B cell (primary cell): Measurements from ENCODE around the gene KRTAP12-2. TPM values are rescaled to one million over a fixed set of nuclear protein-coding genes. Genes with fewer than 3 reads are reported as not detected.

Source experiments
- ATAC-seq: fragments of 200-7000 bp; cut with Tn5 transposase; one replicate; pipeline ENCODE4 v1.10.0; 2021; ENCODE audit warnings: low read depth, mild to moderate bottlenecking, moderate number of reproducible peaks, moderate library complexity
- CTCF ChIA-PET: fragments of 350-600 bp; sonication (Branson Sonifier 250); formaldehyde crosslinking; loops from one replicate; lab custom pipeline; 2021; ENCODE audit warnings: antibody characterized with exemption, inconsistent platforms; lab: Charles Lee
- POLR2A ChIA-PET: fragments of 350-600 bp; sonication (Branson Sonifier 250); formaldehyde crosslinking; loops from one replicate; lab custom pipeline; 2021; ENCODE audit warnings: antibody characterized with exemption; lab: Charles Lee
- DNase-seq: peaks from one replicate; pipeline ENCODE4 v3.0.0; 2013
- H2AFZ ChIP-seq: 2 replicates; pipeline ENCODE4 v1.6.1; 2012; ENCODE audit warnings: mild to moderate bottlenecking, low read depth, low read length; ENCODE audit not compliant: insufficient read depth, poor library complexity, severe bottlenecking
- H3K27ac ChIP-seq, 2 donors: 1 replicate in 1 of 2; 2 replicates in 1 of 2; pipeline ENCODE4 v1.5.1; 2012 to 2013; ENCODE audit warnings: low read length in 2 of 2, mild to moderate bottlenecking in 2 of 2, moderate library complexity in 1 of 2
- H3K27me3 ChIP-seq, 4 experiments: fragments of 200-600 bp in 1 of 4; sonication (generic) in 1 of 4; replicated peaks in 1 of 4; 1 replicate in 2 of 4; 2 replicates in 2 of 4; pipeline versions ENCODE4 v1.6.1 to v1.7.0; 2013 to 2016; ENCODE audit warnings: low read length in 3 of 4, mild to moderate bottlenecking in 2 of 4, mixed read lengths in 1 of 4, moderate library complexity in 1 of 4; ENCODE audit not compliant: insufficient read depth in 4 of 4, control insufficient read depth in 3 of 4; ENCODE audit errors: control extremely low read depth in 1 of 4
- H3K36me3 ChIP-seq, 2 experiments: replicated peaks in 1 of 2; 1 replicate in 1 of 2; 2 replicates in 1 of 2; pipeline versions ENCODE4 v1.6.1 to v1.7.1; 2013; ENCODE audit warnings: low read length in 1 of 2; ENCODE audit not compliant: insufficient read depth in 2 of 2, control insufficient read depth in 1 of 2; ENCODE audit errors: control extremely low read depth in 1 of 2, extremely low read depth in 1 of 2
- H3K4me1 ChIP-seq, 2 donors: fragments of 200-600 bp in 1 of 2; sonication (generic) in 1 of 2; 1 replicate in 1 of 2; 2 replicates in 1 of 2; pipeline versions ENCODE4 v1.5.1 to v1.6.1; 2013 to 2017; ENCODE audit warnings: low read length in 2 of 2; ENCODE audit not compliant: control insufficient read depth in 2 of 2, insufficient read depth in 2 of 2
- H3K4me2 ChIP-seq: replicated peaks from 2 replicates; pipeline ENCODE3; 2012; ENCODE audit warnings: mild to moderate bottlenecking, low read depth, low read length; ENCODE audit not compliant: poor library complexity, severe bottlenecking
- H3K4me3 ChIP-seq, 5 experiments: fragments of 200-600 bp in 1 of 5; sonication (generic) in 1 of 5; 1 replicate in 3 of 5; 2 replicates in 2 of 5; pipeline versions ENCODE4 v1.5.1 to v1.7.0; 2011 to 2016; ENCODE audit warnings: low read length in 4 of 5, mild to moderate bottlenecking in 4 of 5, low read depth in 2 of 5, control low read depth in 1 of 5, moderate library complexity in 1 of 5; ENCODE audit not compliant: insufficient read depth in 1 of 5; ENCODE audit errors: control extremely low read depth in 1 of 5, extremely low read depth in 1 of 5
- H3K79me2 ChIP-seq: fragments of 200-600 bp; sonication (generic); one replicate; pipeline ENCODE4 v1.6.0; 2016; ENCODE audit warnings: low read length; ENCODE audit not compliant: control insufficient read depth, insufficient read depth
- H3K9ac ChIP-seq: fragments of 200-600 bp; sonication (generic); 2 replicates; pipeline ENCODE4 v1.6.1; 2017; ENCODE audit warnings: mild to moderate bottlenecking, low read length, moderate library complexity
- H3K9me3 ChIP-seq, 3 donors: one replicate each; pipeline versions ENCODE4 v1.6.1 to v1.7.1; 2013; ENCODE audit warnings: low read length in 2 of 3; ENCODE audit not compliant: control insufficient read depth in 2 of 3, insufficient read depth in 1 of 3; ENCODE audit errors: control extremely low read depth in 1 of 3
- H4K20me1 ChIP-seq: 2 replicates; pipeline ENCODE4 v1.6.0; 2012; ENCODE audit warnings: mild to moderate bottlenecking, low read length; ENCODE audit not compliant: insufficient read depth, control insufficient read depth, poor library complexity, severe bottlenecking
- H3K27ac Mint-ChIP-seq: one replicate; pipeline ENCODE4 v1.8.0; 2021; ENCODE audit warnings: mixed read lengths
- H3K27me3 Mint-ChIP-seq: one replicate; pipeline ENCODE4 v1.8.0; 2021; ENCODE audit warnings: mixed read lengths
- H3K4me1 Mint-ChIP-seq: one replicate; pipeline ENCODE4 v1.8.0; 2021; ENCODE audit warnings: mixed read lengths
- H3K4me3 Mint-ChIP-seq: one replicate; pipeline ENCODE4 v1.8.0; 2021; ENCODE audit warnings: mixed read lengths
- H3K9me3 Mint-ChIP-seq: one replicate; pipeline ENCODE4 v1.8.0; 2022; ENCODE audit warnings: mixed read lengths; ENCODE audit not compliant: insufficient read depth
- EZH2 ChIP-seq: IDR thresholded peaks from 2 replicates; pipeline ENCODE4 v1.6.1; 2012; ENCODE audit warnings: borderline replicate concordance, low read depth, mild to moderate bottlenecking, moderate library complexity, low read length; ENCODE audit not compliant: insufficient read depth, poor library complexity, severe bottlenecking
- WGBS: methylation state at CpG from one replicate; pipeline ENCODE4 v1.1.5; 2013; ENCODE audit warnings: missing lambda C conversion rate; ENCODE audit not compliant: insufficient coverage; 5-methylcytosine and 5-hydroxymethylcytosine counted together
- intact Hi-C: fragments of 100-400 bp; cut with micrococcal nuclease; formaldehyde crosslinking; loops from one replicate; pipeline ENCODE4 v1.10.0; 2022
- polyA plus RNA-seq: library from polyadenylated mRNA; depleted of rRNA; stranded (reverse); fragments of >200 nt; gene quantifications from 2 replicates; pipeline ENCODE4 v1.2.3, GENCODE V29; 2012
- total RNA-seq, 2 donors: library from RNA; stranded (reverse); fragments of 120-200 nt in 1 of 2; gene quantifications; 1 replicate in 1 of 2; 2 replicates in 1 of 2; pipeline versions ENCODE4 v1.2.3 to v1.2.4, GENCODE V29; 2013 to 2022
- TF ChIP-seq, protein P1 (sequence below): fragments of 200-600 bp; IDR thresholded peaks from one replicate; pipeline ENCODE4 v1.8.0; 2022; ENCODE audit warnings: antibody characterized with exemption, mild to moderate bottlenecking

Gene KRTAP12-2
- total and polyA plus RNA-seq, 2 donors (not counting 1 experiment from before 2014, with no cell fraction given), result not detected

DNA sequence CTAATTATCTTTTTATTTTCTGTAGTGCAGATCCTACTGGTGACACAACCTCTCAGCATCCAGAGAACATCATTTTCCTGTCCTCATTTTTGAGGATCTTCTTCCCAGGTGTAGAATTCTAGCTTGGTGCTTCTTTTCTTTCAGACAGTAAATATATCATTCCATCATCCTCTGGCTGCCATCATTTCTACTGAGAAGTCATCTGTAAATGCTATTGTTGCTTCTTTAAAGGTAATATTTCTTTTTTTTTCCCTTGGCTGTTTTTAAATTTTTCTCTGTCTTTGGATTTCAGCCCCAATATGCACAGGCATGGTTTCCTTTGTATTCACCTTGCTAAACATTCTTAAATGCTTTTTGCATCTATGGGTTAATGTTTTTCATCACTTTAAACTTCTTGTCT is 43.2 kb downstream of the KRTAP12-2 start:
- H3K27ac Mint-ChIP-seq, result no peak overlapping the region

DNA sequence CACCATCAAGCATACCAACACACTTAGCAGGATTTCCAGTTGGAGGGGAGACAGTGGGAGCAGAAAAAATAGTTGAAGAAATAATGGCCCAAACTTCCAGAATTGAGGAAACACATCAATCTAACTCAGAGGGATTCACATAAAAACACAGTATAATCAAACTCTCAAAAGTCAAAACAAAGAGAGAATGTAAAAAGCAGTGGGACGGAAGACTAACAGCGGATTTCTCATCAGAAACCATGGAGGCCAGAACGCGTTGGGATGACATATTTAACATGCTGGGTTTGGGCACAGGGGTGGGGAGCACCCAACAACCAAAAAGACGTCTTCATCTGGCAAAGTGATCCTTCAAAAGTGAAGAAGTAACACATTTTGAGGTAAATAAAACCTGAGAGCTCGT is 46.8 kb downstream of the KRTAP12-2 start:
- H3K4me2 ChIP-seq, result no peak overlapping the region
- DNase-seq (no peak), ATAC-seq (no peak)
- TF ChIP-seq, protein P1, sequence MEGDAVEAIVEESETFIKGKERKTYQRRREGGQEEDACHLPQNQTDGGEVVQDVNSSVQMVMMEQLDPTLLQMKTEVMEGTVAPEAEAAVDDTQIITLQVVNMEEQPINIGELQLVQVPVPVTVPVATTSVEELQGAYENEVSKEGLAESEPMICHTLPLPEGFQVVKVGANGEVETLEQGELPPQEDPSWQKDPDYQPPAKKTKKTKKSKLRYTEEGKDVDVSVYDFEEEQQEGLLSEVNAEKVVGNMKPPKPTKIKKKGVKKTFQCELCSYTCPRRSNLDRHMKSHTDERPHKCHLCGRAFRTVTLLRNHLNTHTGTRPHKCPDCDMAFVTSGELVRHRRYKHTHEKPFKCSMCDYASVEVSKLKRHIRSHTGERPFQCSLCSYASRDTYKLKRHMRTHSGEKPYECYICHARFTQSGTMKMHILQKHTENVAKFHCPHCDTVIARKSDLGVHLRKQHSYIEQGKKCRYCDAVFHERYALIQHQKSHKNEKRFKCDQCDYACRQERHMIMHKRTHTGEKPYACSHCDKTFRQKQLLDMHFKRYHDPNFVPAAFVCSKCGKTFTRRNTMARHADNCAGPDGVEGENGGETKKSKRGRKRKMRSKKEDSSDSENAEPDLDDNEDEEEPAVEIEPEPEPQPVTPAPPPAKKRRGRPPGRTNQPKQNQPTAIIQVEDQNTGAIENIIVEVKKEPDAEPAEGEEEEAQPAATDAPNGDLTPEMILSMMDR, result no peak
- H3K9me3 Mint-ChIP-seq, result peaks cover 22% of the 10 kb centered on the region
- H3K79me2 ChIP-seq, result no peaks in the 10 kb centered on the region
- H3K9me3 ChIP-seq, result peaks cover 0 to 25% (median 20%) of the 10 kb centered on the region in 3 donors
- CTCF ChIA-PET, result no interaction called here
- H3K4me3 Mint-ChIP-seq, result no peak overlapping the region
- no peak overlapping the region for H3K4me3 ChIP-seq
- intact Hi-C loops, result no loop called here
- H3K4me1 ChIP-seq, result peaks cover 11 to 13% of the 10 kb centered on the region in 2 donors
- no peak overlapping the region for H3K27ac ChIP-seq
- H3K27me3 Mint-ChIP-seq, result peaks cover 3% of the 10 kb centered on the region
- H3K9ac ChIP-seq, result no peak overlapping the region
- POLR2A ChIA-PET, result no interaction called here
- H4K20me1 ChIP-seq, result no peaks in the 10 kb centered on the region
- H2AFZ ChIP-seq, result no peak overlapping the region
- 94% methylated on average over 5 of the region's 6 CpGs for WGBS
- no peak overlapping the region for H3K27ac Mint-ChIP-seq
- peaks cover 14% of the 10 kb centered on the region for H3K4me1 Mint-ChIP-seq
- no peaks in the 10 kb centered on the region for H3K36me3 ChIP-seq
- peaks cover 0 to 3% (median 0%) of the 10 kb centered on the region in 4 experiments for H3K27me3 ChIP-seq

More for the DNA sequence above, 43.2 kb downstream of the KRTAP12-2 start:
- Histone ChIP-seq H3K4me3 (no peak overlapping the region), H3K4me1 (peaks cover 7 to 9% of the 10 kb centered on the region in 2 donors), H4K20me1 (no peaks in the 10 kb centered on the region), H3K27me3 (peaks cover 0 to 17% (median 0%) of the 10 kb centered on the region in 4 experiments), H3K4me2 (no peak overlapping the region), H2AFZ (no peak overlapping the region), H3K36me3 (no peaks in the 10 kb centered on the region), H3K27ac (no peak overlapping the region), H3K9ac (no peak overlapping the region), H3K9me3 (peaks cover 0 to 31% (median 20%) of the 10 kb centered on the region in 3 donors), H3K79me2 (no peaks in the 10 kb centered on the region)
- no peak overlapping the region for H3K4me3 Mint-ChIP-seq
- CTCF ChIA-PET, result no interaction called here
- TF ChIP-seq EZH2, result no peak
- TF ChIP-seq, protein P1, result no peak
- H3K4me1 Mint-ChIP-seq, result peaks cover 8% of the 10 kb centered on the region
- H3K27me3 Mint-ChIP-seq, result peaks cover 7% of the 10 kb centered on the region
- POLR2A ChIA-PET, result no interaction called here
- H3K9me3 Mint-ChIP-seq, result peaks cover 21% of the 10 kb centered on the region
- intact Hi-C loops, result no loop called here
- DNase-seq (no peak), ATAC-seq (no peak)
